Activated T-cell treated with anti-CD3 and anti-CD28 coated beads for 48 hours (primary cell): ENCODE results near the gene WNT7B.

Experiments
- DNase-seq: peaks from one replicate; pipeline ENCODE4 v3.0.0-alpha.2; 2020; ENCODE audit warnings: low read depth

WNT7B gene

GRCh38 chr22:45977003-45977411, at the start of gene WNT7B:
WNT7B (minus strand) TSS chr22:45977162; CDS start chr22:45976754, 408 bp downstream.
- no peak for DNase-seq

DNA sequence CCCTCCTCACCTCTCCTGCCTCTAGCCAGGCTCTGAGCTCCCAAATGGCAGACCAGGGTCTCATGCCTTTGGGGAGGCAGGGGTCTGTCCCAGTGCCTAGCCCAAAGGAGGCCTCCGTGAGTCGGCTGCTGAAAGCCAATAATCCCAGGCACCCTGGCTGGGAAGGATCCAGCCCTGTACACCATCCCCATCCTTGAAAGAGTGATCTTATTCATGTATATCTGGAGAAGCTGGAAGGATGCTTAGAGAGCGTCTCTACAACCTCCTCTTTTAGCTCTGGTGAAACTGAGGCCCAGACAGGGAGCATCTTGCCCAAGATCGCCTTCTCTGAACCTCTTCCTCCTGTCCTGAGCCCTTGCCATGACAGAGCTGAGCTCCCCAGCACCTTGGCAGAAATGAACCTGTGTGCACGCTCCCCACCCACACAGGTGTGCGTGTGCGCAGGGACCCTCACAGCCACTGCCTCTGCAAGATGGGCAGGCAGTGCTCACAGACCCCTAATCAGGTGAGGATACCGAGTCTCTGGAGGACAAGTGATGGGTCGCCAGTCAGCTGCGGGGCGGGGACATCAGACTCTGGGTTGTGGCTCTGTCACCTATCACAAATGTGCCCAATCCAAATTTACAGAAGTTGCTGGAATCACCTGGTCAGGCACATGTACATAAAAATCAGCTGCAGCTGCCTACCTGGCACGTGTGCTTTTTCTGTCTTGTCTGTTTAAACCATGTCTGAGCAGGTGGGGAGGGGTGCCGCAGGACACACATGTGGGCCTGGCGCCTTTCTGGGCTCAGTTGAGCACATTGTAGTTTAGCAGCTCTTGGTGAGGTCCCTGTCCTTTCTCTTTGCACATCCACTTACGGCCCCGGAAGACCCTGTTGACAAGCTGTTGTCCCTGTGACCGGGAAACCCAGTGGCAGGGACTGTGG, 49.3 kb upstream of the WNT7B start:
- no peak for DNase-seq

- no peak for DNase-seq
Measured at GRCh38 chr22:46025225-46025972, 48.4 kb upstream of the WNT7B start.

DNA sequence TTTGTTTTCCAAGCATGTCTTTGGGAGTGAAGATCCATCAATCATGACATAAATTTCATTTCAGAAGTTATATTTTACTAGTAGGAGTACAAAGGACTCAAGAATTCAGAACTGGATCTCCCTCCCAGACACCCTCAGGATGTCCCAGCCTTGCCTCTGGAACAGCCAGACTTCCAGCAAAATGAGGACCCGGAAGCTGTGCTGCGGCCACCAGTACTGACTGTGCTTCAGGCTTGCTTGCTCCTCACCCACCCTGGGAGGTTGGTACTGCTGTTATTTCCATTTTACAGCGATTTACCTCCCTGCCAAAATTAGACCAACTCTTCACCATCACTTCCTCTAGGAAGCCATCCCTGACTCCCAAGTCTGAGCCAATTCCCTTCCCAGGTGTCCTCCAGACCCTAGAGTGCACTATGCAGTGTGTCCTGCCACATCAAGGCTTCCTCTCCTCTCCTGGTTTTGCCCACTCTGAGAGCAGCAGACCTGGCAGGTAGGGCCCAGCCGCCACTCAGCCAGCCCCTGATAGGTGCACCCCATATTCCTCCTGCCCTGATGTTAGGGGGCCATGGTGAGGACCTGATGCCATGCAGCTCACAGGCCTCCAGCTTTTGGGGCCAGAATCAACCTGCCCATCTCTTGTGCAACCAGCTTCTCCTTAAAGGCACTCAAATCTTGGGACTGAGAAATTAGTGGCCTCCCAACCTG, 47.3 kb upstream of the WNT7B start:
- DNase-seq, result no peak

DNA sequence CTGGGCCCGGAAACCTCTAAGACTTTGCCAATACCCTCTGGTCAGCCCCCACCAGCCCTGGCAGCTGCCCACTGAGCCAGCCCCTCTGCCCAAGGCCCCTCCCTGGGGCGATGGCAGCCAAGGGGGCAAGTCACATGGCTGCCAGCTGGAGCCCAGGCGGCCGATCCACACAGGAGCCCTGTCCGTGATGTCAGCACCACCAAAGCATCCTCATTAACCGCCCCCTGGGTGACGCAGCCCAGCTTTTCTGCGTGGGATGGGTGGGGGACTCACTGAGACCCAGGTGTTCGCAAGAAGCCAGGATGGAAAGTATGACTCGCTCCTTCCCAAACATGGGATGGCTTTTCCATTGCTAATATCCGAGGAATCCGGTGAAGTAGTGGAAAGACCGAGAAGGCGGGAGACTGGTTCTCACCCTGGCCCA, 46.6 kb upstream of the WNT7B start:
- DNase-seq, result no peak

- no peak for DNase-seq
Measured at GRCh38 chr22:46022881-46023512, 46.0 kb upstream of the WNT7B start.

DNA sequence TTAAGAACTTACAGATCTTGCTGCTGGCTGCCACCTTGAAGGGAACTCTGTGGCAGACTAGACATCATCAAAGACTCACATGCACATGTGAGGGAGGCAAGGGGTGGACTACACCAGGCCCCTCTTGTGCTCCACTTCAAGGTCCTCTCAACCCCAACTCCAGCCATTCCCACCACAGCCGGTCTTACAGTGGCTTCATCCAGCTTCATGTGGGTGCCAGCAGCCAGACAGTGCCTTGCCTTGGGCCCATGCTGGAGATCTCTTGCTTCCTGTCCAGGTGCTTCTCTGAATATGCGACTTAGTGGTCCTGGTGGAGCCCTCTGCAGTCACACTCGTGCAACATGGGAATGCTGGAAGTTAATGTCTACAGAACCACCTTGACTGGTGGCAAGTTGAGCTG, 44.6 kb upstream of the WNT7B start:
- DNase-seq, result no peak

GRCh38 chr22:46019351-46019750, 42.4 kb upstream of the WNT7B start:
- DNase-seq, result no peak

- DNase-seq, result no peak
Measured at GRCh38 chr22:46018859-46019258, 41.9 kb upstream of the WNT7B start.

DNA sequence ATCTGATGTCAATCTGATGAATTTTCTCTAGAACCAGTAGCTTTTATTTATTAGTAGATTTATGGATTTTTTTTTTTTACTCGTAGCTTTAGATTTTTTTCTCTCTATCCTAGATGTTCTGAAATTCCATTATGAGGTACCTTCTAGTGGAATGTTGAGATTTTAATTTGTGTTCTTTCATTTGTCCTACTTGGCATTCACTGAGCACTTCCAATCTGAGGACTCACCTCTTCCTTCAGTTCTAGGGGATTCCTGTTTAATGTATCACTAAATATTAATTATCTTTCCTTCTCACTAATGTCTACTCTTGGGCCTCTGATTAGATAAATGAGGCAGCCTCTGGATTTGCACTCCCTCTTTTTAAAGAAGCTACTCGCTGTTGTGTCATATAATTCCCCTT, 40.2 kb upstream of the WNT7B start:
- no peak for DNase-seq

GRCh38 chr22:46013460-46014416, 36.8 kb upstream of the WNT7B start:
- DNase-seq, result peak; percentile 91

GRCh38 chr22:46012881-46013281, 35.9 kb upstream of the WNT7B start:
- no peak for DNase-seq

DNA sequence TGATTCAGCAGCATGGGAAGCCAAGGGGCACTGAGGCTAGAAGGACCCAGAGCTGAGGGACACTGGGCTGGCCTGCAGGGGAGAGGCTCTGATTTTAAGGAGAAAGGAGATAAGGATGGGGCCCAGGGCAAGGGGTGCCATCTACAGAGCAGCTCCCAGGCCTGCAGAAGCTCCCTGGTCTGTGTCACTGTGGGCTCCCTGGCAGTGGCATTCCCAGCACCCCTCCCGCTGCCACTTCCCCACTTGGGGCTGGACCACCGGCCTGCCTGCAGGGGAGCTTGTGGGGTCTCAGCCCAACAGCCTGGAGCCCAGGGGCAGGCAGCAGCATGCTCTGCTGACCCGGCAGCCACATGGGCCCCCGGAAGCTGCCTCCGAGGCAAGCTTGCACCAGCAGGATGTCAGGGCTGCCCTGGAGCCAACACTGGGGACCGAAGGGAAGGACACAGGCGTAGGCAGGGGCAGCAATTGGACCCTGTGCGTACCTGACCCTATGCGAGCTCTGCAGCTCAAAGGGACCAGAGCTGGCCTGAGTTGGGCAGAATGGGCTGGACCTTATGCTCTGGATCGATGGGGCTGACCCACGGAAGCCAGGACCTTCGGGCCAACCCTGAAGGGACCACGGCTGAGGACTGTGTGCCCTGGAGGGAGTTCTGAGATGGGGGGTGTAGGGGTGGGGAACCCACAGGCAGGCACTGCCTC, 35.4 kb upstream of the WNT7B start:
- DNase-seq, result no peak

- DNase-seq, result no peak
Measured at GRCh38 chr22:46011627-46012181, 34.7 kb upstream of the WNT7B start.

DNA sequence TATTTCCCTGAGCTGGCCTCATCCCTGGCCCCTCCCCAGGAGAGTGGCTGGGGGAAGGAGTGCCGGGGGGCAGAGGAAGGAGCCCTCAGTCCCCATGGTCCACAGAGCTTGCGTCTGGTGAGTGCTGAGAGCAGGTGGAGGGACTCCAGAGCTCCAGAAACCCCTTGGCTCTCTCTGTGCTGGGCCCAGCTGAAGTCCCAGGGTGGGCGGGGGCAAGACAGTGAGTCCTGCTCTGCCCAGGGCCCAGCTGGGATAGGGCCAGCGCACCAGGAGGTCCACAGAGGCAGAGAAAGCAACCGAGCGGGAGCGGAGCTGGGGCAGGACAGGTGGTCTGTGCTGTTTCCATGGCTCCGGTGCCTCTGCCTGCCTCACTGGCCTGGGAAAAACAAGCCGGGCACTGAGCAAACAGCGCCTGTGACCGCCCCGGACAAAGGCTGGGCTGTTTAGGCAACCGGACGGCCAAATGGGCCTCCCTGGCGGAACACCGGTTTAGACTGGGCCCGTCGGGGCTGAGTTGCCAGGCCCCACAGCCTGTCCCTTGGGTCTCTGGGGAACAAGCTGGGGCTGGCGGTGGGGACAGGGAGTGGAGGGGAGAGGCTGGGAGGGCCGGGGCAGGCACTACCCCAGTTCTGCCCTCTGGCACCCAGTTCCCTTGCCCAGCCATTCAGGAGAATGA, 34.1 kb upstream of the WNT7B start:
- no peak for DNase-seq

GRCh38 chr22:46010207-46010867, 33.4 kb upstream of the WNT7B start:
- DNase-seq, result no peak

DNA sequence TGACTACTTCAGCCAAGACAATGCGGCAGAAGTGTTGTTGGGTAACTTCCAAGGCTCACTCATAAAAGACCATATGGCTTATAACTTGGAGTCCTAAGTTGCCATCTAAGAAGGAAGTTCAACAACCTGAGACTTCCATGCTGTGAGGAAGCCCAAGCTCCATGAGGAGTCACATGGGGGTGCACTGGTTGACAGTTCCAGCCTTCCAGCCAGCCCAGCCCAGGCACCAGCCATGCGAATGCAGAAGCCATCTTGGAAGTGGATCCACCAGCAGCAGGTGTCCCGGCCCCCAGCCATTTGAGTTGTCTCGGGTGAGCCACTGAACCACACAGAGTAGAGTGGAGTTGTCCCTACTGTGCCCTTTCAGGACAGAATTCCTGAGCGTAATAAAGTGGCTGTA, 32.8 kb upstream of the WNT7B start:
- no peak for DNase-seq

DNA sequence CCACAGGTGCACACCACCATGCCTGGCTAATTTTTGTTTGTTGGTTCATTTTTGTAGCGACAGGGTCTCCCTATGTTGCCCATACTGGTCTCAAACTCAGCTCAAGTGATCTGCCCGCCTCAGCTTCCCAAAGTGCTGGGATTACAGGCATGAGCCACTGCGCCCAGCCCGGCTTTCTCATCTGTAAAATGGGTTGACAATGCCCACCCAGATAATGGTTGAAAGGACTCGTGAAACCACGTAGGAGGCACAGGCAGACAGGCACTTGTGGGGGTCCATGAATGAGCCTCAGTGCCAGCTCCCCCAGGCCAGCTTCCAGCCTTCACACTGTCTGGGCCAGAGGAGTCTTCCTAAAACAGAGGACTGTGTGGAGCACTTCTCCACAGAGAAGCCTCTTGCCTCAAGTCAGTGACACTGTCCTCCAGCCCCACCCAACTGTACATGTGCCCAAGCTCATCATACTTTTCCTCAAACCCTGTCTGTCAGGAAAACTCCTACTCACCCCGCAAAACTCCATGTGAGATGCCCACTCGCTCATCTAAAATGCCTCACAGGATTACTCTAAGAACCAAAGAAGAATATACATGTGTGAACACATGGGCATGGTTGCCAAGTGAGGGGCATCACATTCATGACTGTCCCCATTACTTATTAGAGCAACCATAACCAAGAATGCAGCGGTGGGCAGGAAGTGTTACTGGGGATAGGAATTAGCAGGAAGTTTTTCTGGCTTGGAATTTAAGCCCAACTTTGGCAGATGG, 32.1 kb upstream of the WNT7B start:
- no peak for DNase-seq
